Thyroid gland (tissue), 4 donors: Measurements from ENCODE around the gene MICALL1. TPM values are rescaled to one million over a fixed set of nuclear protein-coding genes. Genes with fewer than 3 reads are reported as not detected.
"Not testable (repeated sequence)": the region's sequence is repeated elsewhere in the genome, so short reads cannot be mapped to it uniquely, and the experiment has no call there.

Source experiments
- DNase-seq, 2 donors: peaks; one replicate each; pipeline ENCODE4 v3.0.0-alpha.2; 2019
- H3K27ac ChIP-seq, 3 donors: fragments of 200-600 bp; sonication (generic); 1 replicate in 2 of 3; 2 replicates in 1 of 3; pipeline ENCODE4 v1.5.1; 2016 to 2019; ENCODE audit warnings: mild to moderate bottlenecking in 1 of 3, moderate library complexity in 1 of 3
- H3K27me3 ChIP-seq: fragments of 200-600 bp; sonication (generic); one replicate; pipeline ENCODE4 v1.5.1; 2019
- H3K36me3 ChIP-seq, 2 donors: fragments of 200-600 bp; sonication (generic); one replicate each; pipeline ENCODE4 v1.5.1; 2016 to 2019
- H3K4me1 ChIP-seq, 2 donors: fragments of 200-600 bp; sonication (generic); one replicate each; pipeline ENCODE4 v1.5.1; 2017 to 2019
- H3K4me3 ChIP-seq, 3 donors: fragments of 200-600 bp; sonication (generic); replicated peaks in 1 of 3; 1 replicate in 2 of 3; 2 replicates in 1 of 3; pipeline ENCODE4 v1.5.1; 2016; ENCODE audit warnings: mild to moderate bottlenecking in 1 of 3
- H3K9me3 ChIP-seq: fragments of 200-600 bp; sonication (generic); one replicate; pipeline ENCODE4 v1.5.1; 2017
- POLR2A ChIP-seq, 2 donors: fragments of 450-650 bp; IDR thresholded peaks; one replicate each; pipeline ENCODE4 v1.6.1; 2017; ENCODE audit warnings: antibody characterized with exemption in 2 of 2, mild to moderate bottlenecking in 2 of 2, moderate library complexity in 1 of 2
- WGBS, 2 donors: methylation state at CpG; one replicate each; pipeline ENCODE4 v1.1.5; 2017; 5-methylcytosine and 5-hydroxymethylcytosine counted together
- intact Hi-C: fragments of 100-400 bp; cut with DNase I; formaldehyde crosslinking; loops from one replicate; pipeline ENCODE4 v1.15.1; 2023
- total RNA-seq, 4 donors: library from RNA; depleted of rRNA; stranded (reverse); fragments of >200 nt; gene quantifications; one replicate each; pipeline ENCODE4 v1.2.3, GENCODE V29; 2016
- TF ChIP-seq, protein P1 (sequence below), 6 experiments: fragments of 200-600 bp in 3 of 6; fragments of 450-650 bp in 3 of 6; sonication (generic) in 3 of 6; IDR thresholded peaks; one replicate each; pipeline ENCODE4 v1.5.1; 2016 to 2019; ENCODE audit warnings: antibody characterized with exemption in 6 of 6, mild to moderate bottlenecking in 2 of 6, inconsistent platforms in 1 of 6, moderate library complexity in 1 of 6

The MICALL1 gene
- total RNA-seq, 4 donors from 2014 or later: 22.2 to 48.3 (median 30.8) TPM

- WGBS, 2 donors: 1% methylated on average over 23 to 52 of the region's 52 CpGs
- DNase-seq: peak; percentile 95 to 97
- Histone ChIP-seq H3K27ac (peak within 1 kb of the TSS in 2 of 3 donors; percentile 25 to 57), H3K4me1 (peaks cover 15 to 20% of the 10 kb centered on the region in 2 donors), H3K27me3 (no peaks in the 10 kb centered on the region), H3K36me3 (peaks cover 5 to 20% of the 10 kb centered on the region in 2 donors), H3K9me3 (no peaks in the 10 kb centered on the region), H3K4me3 (peak within 1 kb of the TSS; percentile 61 to 78 (median 69))
- TF ChIP-seq POLR2A (IDR thresholded peaks at IDR 0.05): peak in 1 of 2 donors; percentile 85
- TF ChIP-seq, protein P1, sequence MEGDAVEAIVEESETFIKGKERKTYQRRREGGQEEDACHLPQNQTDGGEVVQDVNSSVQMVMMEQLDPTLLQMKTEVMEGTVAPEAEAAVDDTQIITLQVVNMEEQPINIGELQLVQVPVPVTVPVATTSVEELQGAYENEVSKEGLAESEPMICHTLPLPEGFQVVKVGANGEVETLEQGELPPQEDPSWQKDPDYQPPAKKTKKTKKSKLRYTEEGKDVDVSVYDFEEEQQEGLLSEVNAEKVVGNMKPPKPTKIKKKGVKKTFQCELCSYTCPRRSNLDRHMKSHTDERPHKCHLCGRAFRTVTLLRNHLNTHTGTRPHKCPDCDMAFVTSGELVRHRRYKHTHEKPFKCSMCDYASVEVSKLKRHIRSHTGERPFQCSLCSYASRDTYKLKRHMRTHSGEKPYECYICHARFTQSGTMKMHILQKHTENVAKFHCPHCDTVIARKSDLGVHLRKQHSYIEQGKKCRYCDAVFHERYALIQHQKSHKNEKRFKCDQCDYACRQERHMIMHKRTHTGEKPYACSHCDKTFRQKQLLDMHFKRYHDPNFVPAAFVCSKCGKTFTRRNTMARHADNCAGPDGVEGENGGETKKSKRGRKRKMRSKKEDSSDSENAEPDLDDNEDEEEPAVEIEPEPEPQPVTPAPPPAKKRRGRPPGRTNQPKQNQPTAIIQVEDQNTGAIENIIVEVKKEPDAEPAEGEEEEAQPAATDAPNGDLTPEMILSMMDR (IDR thresholded peaks at IDR 0.05): no peak
- intact Hi-C loops: no loop called here
Measured at GRCh38 chr22:37953437-37954179, 47.5 kb downstream of the MICALL1 start, which contains the start of the genes C22orf23 and POLR2F. TSS of gene C22orf23 (minus strand) at chr22:37953601. CDS start at chr22:37953149, 452 bp downstream. TSS of gene POLR2F (plus strand) at chr22:37953699. CDS start at chr22:37953788, 89 bp downstream.

DNA sequence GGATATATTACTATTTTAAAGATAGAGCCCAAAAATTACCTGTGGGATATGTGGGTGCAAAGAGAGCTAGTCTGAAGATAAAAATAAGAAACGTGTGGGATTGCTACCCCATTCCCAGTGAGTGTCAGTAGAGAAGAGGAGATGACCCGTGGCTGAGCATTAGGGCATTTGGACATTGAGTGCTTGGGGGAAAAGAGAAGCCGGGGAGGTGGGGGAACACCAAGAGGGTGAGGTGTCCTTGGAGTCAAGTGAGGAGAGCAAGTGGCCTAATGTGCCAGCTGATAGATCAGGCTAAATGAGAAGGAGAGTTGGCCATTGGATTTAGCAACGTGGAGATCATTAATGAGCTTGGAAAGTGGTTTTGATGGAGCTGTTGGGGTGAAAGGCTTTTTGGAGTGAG is 48.6 kb downstream of the MICALL1 start:
- H3K9me3 ChIP-seq: no peaks in the 10 kb centered on the region
- no peaks in the 10 kb centered on the region for H3K27me3 ChIP-seq
- TF ChIP-seq, protein P1 (IDR thresholded peaks at IDR 0.05): no peak
- no peak for TF ChIP-seq POLR2A (IDR thresholded peaks at IDR 0.05)
- DNase-seq: no peak
- 69 to 73% methylated on average over 4 of the region's 4 CpGs for WGBS, 2 donors
- peaks cover 15 to 20% of the 10 kb centered on the region in 2 donors for H3K4me1 ChIP-seq
- H3K4me3 ChIP-seq: peak overlapping the region in 1 of 3 donors; percentile 78
- no peak overlapping the region for H3K27ac ChIP-seq
- intact Hi-C loops: no loop called here
- peaks cover 16 to 29% of the 10 kb centered on the region in 2 donors for H3K36me3 ChIP-seq

- DNase-seq, H3K4me3 ChIP-seq, H3K9me3 ChIP-seq, H3K27ac ChIP-seq, H3K27me3 ChIP-seq, intact Hi-C loops: not testable (repeated sequence)
- Histone ChIP-seq H3K4me1 (peaks cover 15 to 20% of the 10 kb centered on the region in 2 donors), H3K36me3 (peaks cover 21 to 41% of the 10 kb centered on the region in 2 donors)
- 88 to 91% methylated on average over 15 of the region's 15 CpGs for WGBS, 2 donors
Measured at GRCh38 chr22:37955825-37956397, 49.8 kb downstream of the MICALL1 start.

DNA sequence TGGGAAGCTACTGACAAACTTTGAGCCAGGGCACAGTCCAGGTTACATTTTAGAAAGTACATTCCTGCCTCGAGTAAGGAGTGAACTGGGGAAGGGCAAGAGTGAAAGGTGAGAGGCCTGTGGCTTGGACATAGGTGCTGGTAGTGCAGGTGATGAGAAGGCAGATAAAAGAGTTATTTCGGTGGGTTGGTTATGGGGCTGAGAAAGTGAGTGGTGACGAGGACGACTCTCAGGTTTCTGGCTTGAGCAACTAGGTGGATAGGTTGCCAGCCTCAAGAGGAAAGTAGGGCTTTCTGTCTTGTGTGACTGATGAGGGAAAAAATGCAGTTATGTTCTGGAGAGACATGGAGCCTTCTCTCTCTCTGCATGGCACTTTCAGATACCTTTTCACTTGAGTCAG is 51.1 kb downstream of the MICALL1 start:
- no peaks in the 10 kb centered on the region for H3K27me3 ChIP-seq
- no peak overlapping the region for H3K4me3 ChIP-seq
- H3K27ac ChIP-seq: no peak overlapping the region
- H3K9me3 ChIP-seq: no peaks in the 10 kb centered on the region
- peaks cover 15 to 19% of the 10 kb centered on the region in 2 donors for H3K4me1 ChIP-seq
- intact Hi-C loops: no loop called here
- TF ChIP-seq, protein P1 (IDR thresholded peaks at IDR 0.05): no peak
- no peak for TF ChIP-seq POLR2A (IDR thresholded peaks at IDR 0.05)
- no peak for DNase-seq
- H3K36me3 ChIP-seq: peaks cover 23 to 55% of the 10 kb centered on the region in 2 donors
- 88 to 89% methylated on average over 4 of the region's 4 CpGs for WGBS, 2 donors

DNA sequence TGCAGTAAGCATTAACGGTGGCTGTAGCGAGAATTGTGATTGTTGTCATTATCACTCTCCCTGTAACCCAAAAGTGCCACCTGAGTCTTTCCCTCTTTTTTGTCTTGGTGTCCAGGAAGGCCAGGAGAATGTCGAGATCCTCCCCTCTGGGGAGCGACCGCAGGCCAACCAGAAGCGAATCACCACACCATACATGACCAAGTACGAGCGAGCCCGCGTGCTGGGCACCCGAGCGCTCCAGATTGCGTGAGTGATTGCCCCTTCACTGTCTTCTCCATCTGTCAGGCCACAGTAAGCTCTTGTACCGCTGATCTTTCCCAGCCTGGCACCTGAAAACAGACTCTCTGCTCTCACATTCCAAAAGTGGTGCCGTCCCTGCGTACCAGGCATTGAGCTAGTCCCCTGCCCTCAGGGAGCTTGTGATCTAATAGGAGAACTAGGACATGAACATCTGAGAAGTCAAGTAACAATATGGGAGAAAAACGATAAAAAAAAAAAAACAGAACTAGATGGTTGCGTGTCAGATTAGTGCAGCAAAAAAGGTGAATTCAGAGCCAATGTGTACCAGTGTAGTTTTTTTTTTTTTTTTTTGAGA is 53.2 kb downstream of the MICALL1 start:
- no peaks in the 10 kb centered on the region for H3K9me3 ChIP-seq
- H3K27me3 ChIP-seq: no peaks in the 10 kb centered on the region
- WGBS, 2 donors: 98 to 99% methylated on average over 18 of the region's 18 CpGs
- no peak overlapping the region for H3K4me3 ChIP-seq
- peaks cover 32 to 63% of the 10 kb centered on the region in 2 donors for H3K36me3 ChIP-seq
- H3K4me1 ChIP-seq: peaks cover 6 to 8% of the 10 kb centered on the region in 2 donors
- no peak for DNase-seq
- no peak for TF ChIP-seq POLR2A (IDR thresholded peaks at IDR 0.05)
- TF ChIP-seq, protein P1 (IDR thresholded peaks at IDR 0.05): no peak
- intact Hi-C loops: no loop called here
- H3K27ac ChIP-seq: no peak overlapping the region
